GM12878 (cell line): ENCODE measurements around the gene DRAXIN. TPM values are rescaled to one million over a fixed set of nuclear protein-coding genes. Genes with fewer than 3 reads are reported as not detected.

Experiments used
- ATAC-seq: fragments of 200-7000 bp; cut with Tn5 transposase; 3 replicates; pipeline ENCODE4 v1.9.1; 2020; ENCODE audit warnings: mild to moderate bottlenecking, moderate library complexity
- BruUV-seq: library from RNA; stranded (reverse); fragments of 400-500 nt; replicated peaks from 2 replicates; lab custom pipeline; 2021; lab: Mats Ljungman, UMichigan
- CTCF ChIA-PET: fragments of 300-600 bp; sonication (Branson Sonifier 250); formaldehyde crosslinking; extraction: SDS; loops from one replicate; lab custom pipeline; 2021; ENCODE audit warnings: inconsistent platforms; lab: Yijun Ruan, JAX
- POLR2A ChIA-PET: fragments of 350-600 bp; formaldehyde crosslinking; extraction: SDS; loops from one replicate; lab custom pipeline; 2021; ENCODE audit warnings: inconsistent platforms; lab: Charles Lee
- RAD21 ChIA-PET: fragments of 300-600 bp; sonication (Branson Sonifier 250); formaldehyde crosslinking; loops from one replicate; lab custom pipeline; 2023; ENCODE audit warnings: antibody characterized with exemption; ENCODE audit not compliant: unreplicated experiment; lab: Charles Lee
- SMC1A ChIA-PET: fragments of 300-600 bp; sonication (Branson Sonifier 250); formaldehyde crosslinking; loops from one replicate; lab custom pipeline; 2023; ENCODE audit not compliant: unreplicated experiment, uncharacterized antibody; lab: Charles Lee
- DNase-seq: peaks from one replicate; pipeline ENCODE4 v3.0.0-alpha.2; 2011; ENCODE audit warnings: low read depth, low spot score
- FAIRE-seq: peaks from 3 replicates; lab custom pipeline; 2011; peaks lifted over from hg19 to GRCh38; lab: Jason Lieb, UNC
- H2AFZ ChIP-seq: 2 replicates; pipeline ENCODE4 v1.6.0; 2011; ENCODE audit warnings: low read depth, low read length, control low read depth; ENCODE audit not compliant: control insufficient read depth
- H3K27ac ChIP-seq: 2 replicates; pipeline ENCODE4 v1.5.1; 2011; ENCODE audit warnings: control low read depth; ENCODE audit not compliant: control insufficient read depth, insufficient read depth
- H3K27me3 ChIP-seq, 2 experiments: replicated peaks in 1 of 2; 2 replicates each; pipeline versions ENCODE4 v1.6.0 to v1.6.1; 2011; ENCODE audit warnings: low read length in 1 of 2; ENCODE audit not compliant: control insufficient read depth in 2 of 2, insufficient read depth in 2 of 2
- H3K36me3 ChIP-seq, 2 experiments: 2 replicates each; pipeline ENCODE4 v1.5.1; 2011; ENCODE audit warnings: low read length in 1 of 2; ENCODE audit not compliant: control insufficient read depth in 2 of 2, insufficient read depth in 2 of 2
- H3K4me1 ChIP-seq: 2 replicates; pipeline ENCODE4 v1.6.1; 2011; ENCODE audit warnings: mild to moderate bottlenecking, low read length, moderate library complexity, mixed read lengths; ENCODE audit not compliant: control insufficient read depth, insufficient read depth
- H3K4me2 ChIP-seq: 2 replicates; pipeline ENCODE4 v1.6.0; 2011; ENCODE audit warnings: control low read depth; ENCODE audit not compliant: control insufficient read depth, insufficient read depth
- H3K4me3 ChIP-seq: fragments of 200-600 bp; sonication (generic); 2 replicates; pipeline ENCODE4 v1.5.1; 2016
- H3K79me2 ChIP-seq: 2 replicates; pipeline ENCODE4 v1.6.0; 2011; ENCODE audit warnings: low read length; ENCODE audit not compliant: control insufficient read depth, insufficient read depth
- H3K9ac ChIP-seq: 2 replicates; pipeline ENCODE4 v1.8.0; 2011; ENCODE audit warnings: low read length, control low read depth, mixed read lengths; ENCODE audit not compliant: control insufficient read depth, insufficient read depth
- H3K9me3 ChIP-seq: replicated peaks from 3 replicates; pipeline ENCODE4 v1.5.1; 2011; ENCODE audit warnings: mild to moderate bottlenecking, low read length; ENCODE audit not compliant: control insufficient read depth, insufficient read depth
- H4K20me1 ChIP-seq: 2 replicates; pipeline ENCODE4 v1.6.0; 2011; ENCODE audit not compliant: control insufficient read depth, insufficient read depth
- BHLHE40 ChIP-seq, 2 experiments: fragments of 450-650 bp in 1 of 2; IDR thresholded peaks; 2 replicates each; pipeline ENCODE4 v1.6.1; 2011 to 2017; ENCODE audit warnings: low read depth in 2 of 2, borderline replicate concordance in 1 of 2, improper control_type of control experiment in 1 of 2, low read length in 1 of 2, mild to moderate bottlenecking in 1 of 2
- CHD1 ChIP-seq: IDR thresholded peaks from 2 replicates; pipeline ENCODE4 v1.6.1; 2012; ENCODE audit warnings: low read depth, low read length, improper control_type of control experiment
- CHD2 ChIP-seq: IDR thresholded peaks from 2 replicates; pipeline ENCODE4 v1.6.1; 2011; ENCODE audit warnings: low read depth, low read length, improper control_type of control experiment, borderline replicate concordance
- EZH2 ChIP-seq: IDR thresholded peaks from 2 replicates; pipeline ENCODE4 v1.6.1; 2012; ENCODE audit warnings: low read depth, mild to moderate bottlenecking, control low read depth, inconsistent platforms, low read length, borderline replicate concordance; ENCODE audit not compliant: control insufficient read depth
- HDAC6 ChIP-seq: fragments of 200-600 bp; sonication (generic); IDR thresholded peaks from one replicate; pipeline ENCODE4 v1.8.0; 2017; ENCODE audit warnings: antibody characterized with exemption; ENCODE audit not compliant: unreplicated experiment
- MTA2 ChIP-seq: fragments of 450-650 bp; IDR thresholded peaks from 2 replicates; pipeline ENCODE4 v1.6.1; 2016; ENCODE audit warnings: low read depth, mild to moderate bottlenecking, moderate library complexity
- NFYA ChIP-seq: IDR thresholded peaks from 2 replicates; pipeline ENCODE4 v1.6.1; 2011; ENCODE audit warnings: low read depth, mild to moderate bottlenecking, low read length, improper control_type of control experiment, borderline replicate concordance
- NR2C2 ChIP-seq: IDR thresholded peaks from 2 replicates; pipeline ENCODE4 v1.6.1; 2011; ENCODE audit warnings: borderline replicate concordance, low read depth; ENCODE audit not compliant: control insufficient read depth, insufficient read length
- NR2F1 ChIP-seq: fragments of 450-650 bp; conservative IDR thresholded peaks from 2 replicates; pipeline ENCODE4 v1.6.1; 2017; ENCODE audit warnings: mild to moderate bottlenecking
- NRF1 ChIP-seq: conservative IDR thresholded peaks from 2 replicates; pipeline ENCODE4 v1.6.1; 2011; ENCODE audit warnings: mild to moderate bottlenecking, low read depth, low read length, improper control_type of control experiment
- SMARCA5 ChIP-seq: fragments of 450-650 bp; IDR thresholded peaks from 2 replicates; pipeline ENCODE4 v1.6.1; 2017; ENCODE audit warnings: mild to moderate bottlenecking
- YY1 ChIP-seq: IDR thresholded peaks from 2 replicates; pipeline ENCODE4 v1.6.1; 2011; ENCODE audit warnings: low read depth, mild to moderate bottlenecking, low read length
- WGBS: methylation state at CpG from one replicate; pipeline ENCODE4 v1.1.6; 2016; ENCODE audit warnings: low lambda C conversion rate; ENCODE audit not compliant: insufficient replicate concordance, insufficient coverage; ENCODE audit errors: missing lambda C conversion rate; 5-methylcytosine and 5-hydroxymethylcytosine counted together
- in situ Hi-C: fragments of 300-500 bp; cut with MboI; formaldehyde crosslinking; loops from 9 replicates; pipeline ENCODE4 v1.14.3; 2018; ENCODE audit warnings: mixed read lengths
- intact Hi-C: fragments of 100-400 bp; cut with micrococcal nuclease; formaldehyde crosslinking; loops from one replicate; pipeline ENCODE4 v1.14.2; 2022; ENCODE audit not compliant: unreplicated experiment
- polyA plus RNA-seq, 11 experiments: library from polyadenylated mRNA; depleted of rRNA in 4 of 11; unstranded in 6 of 11; stranded (reverse) in 5 of 11; fragments of >200 nt; fragmentation: Nextera tagmentation in 4 of 11; fragmentation: Illumina TruSeq in 1 of 11; extraction: Ambion mirVana in 4 of 11; extraction: Trizol in 1 of 11; gene quantifications; 1 replicate in 1 of 11; 2 replicates in 10 of 11; pipeline versions ENCODE4 v1.2.1 to v1.2.3, GENCODE V29; 2011 to 2016; ENCODE audit warnings: inconsistent platforms in 2 of 11, missing spikeins in 2 of 11, low read depth in 1 of 11
- total RNA-seq, 4 experiments: library from RNA; depleted of rRNA in 3 of 4; stranded (reverse); fragments of >200 nt in 3 of 4; fragmentation: Illumina TruSeq in 1 of 4; extraction: Trizol in 1 of 4; gene quantifications; 2 replicates each; pipeline versions ENCODE4 v1.2.1 to v1.2.3, GENCODE V29; 2013 to 2021
- TF ChIP-seq, protein P1 (sequence below): fragments of 450-650 bp; formaldehyde crosslinking; IDR thresholded peaks from 2 replicates; pipeline ENCODE4 v1.4.0; 2022; ENCODE audit warnings: mild to moderate bottlenecking, moderate library complexity

Gene DRAXIN
- total and polyA plus RNA-seq, 10 of the 15 experiments (the other 5 are each of a cell fraction or from before 2014, with no cell fraction given): 0.01 to 0.05 (median 0.03) TPM; not detected in 3

DNA sequence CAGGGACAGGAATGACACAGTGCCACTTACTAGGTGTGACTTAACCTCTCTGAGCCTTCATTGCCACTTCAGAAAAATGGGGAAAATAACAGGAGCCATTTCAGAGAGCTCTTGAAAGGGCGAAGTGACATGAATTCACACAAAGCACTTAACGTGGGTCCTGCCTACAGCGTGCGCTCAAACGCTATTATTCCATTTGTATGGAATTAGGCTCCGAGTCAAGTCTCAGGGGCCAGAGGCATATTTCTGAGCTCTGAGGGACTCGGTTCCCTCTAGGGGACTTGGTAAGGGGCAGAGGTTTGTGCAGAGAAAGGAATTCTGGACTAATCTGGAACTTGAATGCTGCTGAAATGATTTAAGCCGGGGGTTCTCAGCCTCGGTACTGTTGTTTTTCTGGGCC is 14.1 kb downstream of the DRAXIN start:
- SMC1A ChIA-PET: no interaction called here
- POLR2A ChIA-PET: no interaction called here
- CTCF ChIA-PET: interaction anchor here (1.0 to 1.4 kb wide), 2 partner anchors 16 to 42 kb away, joined by 3 read pairs; partner anchors contain the start of gene FBXO6
- no peak for DNase-seq
- Histone ChIP-seq H3K9me3 (no peaks in the 10 kb centered on the region), H4K20me1 (no peaks in the 10 kb centered on the region), H3K4me3 (no peak overlapping the region), H3K4me1 (no peaks in the 10 kb centered on the region; the same call in 1 of the 2 replicates), H3K9ac (no peak overlapping the region), H3K27ac (no peak overlapping the region), H3K79me2 (no peaks in the 10 kb centered on the region), H2AFZ (no peak overlapping the region), H3K4me2 (no peak overlapping the region), H3K36me3 (no peaks in the 10 kb centered on the region), H3K27me3 (peaks cover 2 to 7% of the 10 kb centered on the region in 2 experiments)
- TF ChIP-seq NFYA: no peak
- TF ChIP-seq EZH2: no peak
- TF ChIP-seq NRF1: no peak
- no peak for TF ChIP-seq SMARCA5
- TF ChIP-seq MTA2: no peak
- no peak for TF ChIP-seq CHD1
- TF ChIP-seq NR2C2: no peak
- WGBS: 42% methylated on average over 9 of the region's 9 CpGs
- ATAC-seq: no peak
- in situ Hi-C loops (no loop called here), intact Hi-C loops (no loop called here)
- no TSS peak for BruUV-seq
- no peak for FAIRE-seq
- RAD21 ChIA-PET: no interaction called here

DNA sequence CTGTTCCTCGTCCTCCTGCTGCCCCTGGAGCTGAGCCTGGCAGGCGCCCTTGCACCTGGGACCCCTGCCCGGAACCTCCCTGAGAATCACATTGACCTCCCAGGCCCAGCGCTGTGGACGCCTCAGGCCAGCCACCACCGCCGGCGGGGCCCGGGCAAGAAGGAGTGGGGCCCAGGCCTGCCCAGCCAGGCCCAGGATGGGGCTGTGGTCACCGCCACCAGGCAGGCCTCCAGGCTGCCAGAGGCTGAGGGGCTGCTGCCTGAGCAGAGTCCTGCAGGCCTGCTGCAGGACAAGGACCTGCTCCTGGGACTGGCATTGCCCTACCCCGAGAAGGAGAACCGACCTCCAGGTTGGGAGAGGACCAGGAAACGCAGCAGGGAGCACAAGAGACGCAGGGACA is 14.8 kb downstream of the DRAXIN start:
- H3K36me3 ChIP-seq: no peaks in the 10 kb centered on the region
- ChIA-PET SMC1A (no interaction called here), CTCF (interaction anchor here (1.4 kb wide), 1 partner anchor 16 kb away, joined by 3 read pairs; no protein-coding TSS in a partner anchor), POLR2A (interaction anchor here (1.3 kb wide), 1 partner anchor 51 kb away, joined by 3 read pairs; no protein-coding TSS in a partner anchor), RAD21 (interaction anchor here (3.9 kb wide), 1 partner anchor 55 kb away, joined by 17 read pairs; no protein-coding TSS in a partner anchor)
- intact Hi-C loops (no loop called here), in situ Hi-C loops (no loop called here)
- no peak overlapping the region for H3K4me2 ChIP-seq
- TF ChIP-seq NR2F1: no peak
- no peak for TF ChIP-seq YY1
- no peak for TF ChIP-seq CHD2
- no peak for TF ChIP-seq BHLHE40 (IDR thresholded peaks at IDR 0.05; ENCODE audit: borderline replicate concordance in 1 of 2, low read depth in 2 of 2, low read length in 1 of 2)
- TF ChIP-seq, protein P1, sequence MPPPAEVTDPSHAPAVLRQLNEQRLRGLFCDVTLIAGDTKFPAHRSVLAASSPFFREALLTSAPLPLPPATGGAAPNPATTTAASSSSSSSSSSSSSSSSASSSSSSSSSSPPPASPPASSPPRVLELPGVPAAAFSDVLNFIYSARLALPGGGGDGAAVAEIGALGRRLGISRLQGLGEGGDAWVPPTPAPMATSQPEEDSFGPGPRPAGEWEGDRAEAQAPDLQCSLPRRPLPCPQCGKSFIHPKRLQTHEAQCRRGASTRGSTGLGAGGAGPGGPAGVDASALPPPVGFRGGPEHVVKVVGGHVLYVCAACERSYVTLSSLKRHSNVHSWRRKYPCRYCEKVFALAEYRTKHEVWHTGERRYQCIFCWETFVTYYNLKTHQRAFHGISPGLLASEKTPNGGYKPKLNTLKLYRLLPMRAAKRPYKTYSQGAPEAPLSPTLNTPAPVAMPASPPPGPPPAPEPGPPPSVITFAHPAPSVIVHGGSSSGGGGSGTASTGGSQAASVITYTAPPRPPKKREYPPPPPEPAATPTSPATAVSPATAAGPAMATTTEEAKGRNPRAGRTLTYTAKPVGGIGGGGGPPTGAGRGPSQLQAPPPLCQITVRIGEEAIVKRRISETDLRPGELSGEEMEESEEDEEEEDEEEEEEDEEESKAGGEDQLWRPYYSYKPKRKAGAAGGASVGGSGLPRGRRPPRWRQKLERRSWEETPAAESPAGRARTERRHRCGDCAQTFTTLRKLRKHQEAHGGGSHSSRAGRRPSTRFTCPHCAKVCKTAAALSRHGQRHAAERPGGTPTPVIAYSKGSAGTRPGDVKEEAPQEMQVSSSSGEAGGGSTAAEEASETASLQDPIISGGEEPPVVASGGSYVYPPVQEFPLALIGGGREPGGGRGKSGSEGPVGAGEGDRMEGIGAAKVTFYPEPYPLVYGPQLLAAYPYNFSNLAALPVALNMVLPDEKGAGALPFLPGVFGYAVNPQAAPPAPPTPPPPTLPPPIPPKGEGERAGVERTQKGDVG (CRISPR knock-in tag): no peak
- no peak for TF ChIP-seq HDAC6
- no peaks in the 10 kb centered on the region for H3K79me2 ChIP-seq
- ATAC-seq (no peak), FAIRE-seq (no peak), DNase-seq (no peak)
- no peaks in the 10 kb centered on the region for H3K9me3 ChIP-seq
- no peak overlapping the region for H3K4me3 ChIP-seq
- no peak overlapping the region for H3K27ac ChIP-seq
- no TSS peak for BruUV-seq
- H3K27me3 ChIP-seq: peaks cover 2 to 7% of the 10 kb centered on the region in 2 experiments
- no peak overlapping the region for H3K9ac ChIP-seq
- H3K4me1 ChIP-seq: no peaks in the 10 kb centered on the region; the same call in 1 of the 2 replicates
- no peaks in the 10 kb centered on the region for H4K20me1 ChIP-seq
- 41% methylated on average over 12 of the region's 14 CpGs for WGBS
- H2AFZ ChIP-seq: no peak overlapping the region
